ENCODE data around the gene FASTK.

FASTK gene

GRCh38 chr7:151057989-151058780, 22.4 kb downstream of the FASTK start:
- no peaks in the 10 kb centered on the region for H3K9me3 Mint-ChIP-seq
- DNase-seq, result peak; percentile 93 to 94 (median 94)
- peak overlapping the region; percentile 95 to 97 for H3K4me3 Mint-ChIP-seq
- peak; percentile 88 for ATAC-seq (replicated peaks)
- H3K36me3 Mint-ChIP-seq (ENCODE audit: insufficient read depth), result peaks cover 10% of the 10 kb centered on the region
- peak overlapping the region; percentile 82 to 97 for H3K27ac Mint-ChIP-seq
- H3K4me1 Mint-ChIP-seq (ENCODE audit: low read depth in 2 of 2), result peaks cover 37 to 41% of the 10 kb centered on the region in 2 donors
- peaks cover 0 to 8% of the 10 kb centered on the region in 2 donors for H3K27me3 Mint-ChIP-seq

- DNase-seq, result no peak
- no peaks in the 10 kb centered on the region for H3K9me3 Mint-ChIP-seq
- peaks cover 10% of the 10 kb centered on the region for H3K36me3 Mint-ChIP-seq (ENCODE audit: insufficient read depth)
- peaks cover 37 to 43% of the 10 kb centered on the region in 2 donors for H3K4me1 Mint-ChIP-seq (ENCODE audit: low read depth in 2 of 2)
- peak within 1 kb of the TSS; percentile 95 to 97 for H3K4me3 Mint-ChIP-seq
- peaks cover 0 to 13% of the 10 kb centered on the region in 2 donors for H3K27me3 Mint-ChIP-seq
- peak within 1 kb of the TSS; percentile 82 to 97 for H3K27ac Mint-ChIP-seq
- ATAC-seq (replicated peaks), result no peak
Observed at GRCh38 chr7:151057506-151057988, 23.1 kb downstream of the FASTK start, which contains the start of gene CDK5. Gene CDK5 (minus strand): TSS chr7:151057897. CDS start chr7:151057848, 49 bp downstream.

GRCh38 chr7:151056666-151057505, 23.7 kb downstream of the FASTK start:
- H3K27ac Mint-ChIP-seq, result peak overlapping the region; percentile 76 to 97
- no peak for ATAC-seq (replicated peaks)
- peaks cover 37 to 44% of the 10 kb centered on the region in 2 donors for H3K4me1 Mint-ChIP-seq (ENCODE audit: low read depth in 2 of 2)
- DNase-seq, result no peak
- peak overlapping the region; percentile 95 to 97 for H3K4me3 Mint-ChIP-seq
- peaks cover 10% of the 10 kb centered on the region for H3K36me3 Mint-ChIP-seq (ENCODE audit: insufficient read depth)
- no peaks in the 10 kb centered on the region for H3K9me3 Mint-ChIP-seq
- peaks cover 0 to 19% of the 10 kb centered on the region in 2 donors for H3K27me3 Mint-ChIP-seq

- peaks cover 0 to 24% of the 10 kb centered on the region in 2 donors for H3K27me3 Mint-ChIP-seq
- H3K36me3 Mint-ChIP-seq (ENCODE audit: insufficient read depth), result peaks cover 10% of the 10 kb centered on the region
- no peak overlapping the region for H3K27ac Mint-ChIP-seq
- peaks cover 31 to 40% of the 10 kb centered on the region in 2 donors for H3K4me1 Mint-ChIP-seq (ENCODE audit: low read depth in 2 of 2)
- H3K4me3 Mint-ChIP-seq, result peak overlapping the region; percentile 95 to 97
- no peak for ATAC-seq (replicated peaks)
- no peak for DNase-seq
- H3K9me3 Mint-ChIP-seq, result no peaks in the 10 kb centered on the region
Observed at GRCh38 chr7:151056283-151056665, 24.3 kb downstream of the FASTK start.

- Mint-ChIP-seq H3K27me3 (peaks cover 0 to 24% of the 10 kb centered on the region in 2 donors), H3K27ac (no peak overlapping the region), H3K36me3 (ENCODE audit: insufficient read depth) (peaks cover 9% of the 10 kb centered on the region), H3K9me3 (no peaks in the 10 kb centered on the region), H3K4me1 (ENCODE audit: low read depth in 2 of 2) (peaks cover 20 to 25% of the 10 kb centered on the region in 2 donors), H3K4me3 (no peak overlapping the region)
- DNase-seq (no peak), ATAC-seq (replicated peaks) (no peak)
Observed at GRCh38 chr7:151053751-151054150, 26.9 kb downstream of the FASTK start.

GRCh38 chr7:151053096-151053495, 27.5 kb downstream of the FASTK start:
- no peak overlapping the region for H3K27ac Mint-ChIP-seq
- H3K9me3 Mint-ChIP-seq, result no peaks in the 10 kb centered on the region
- peaks cover 0 to 24% of the 10 kb centered on the region in 2 donors for H3K27me3 Mint-ChIP-seq
- ATAC-seq (replicated peaks) (no peak), DNase-seq (no peak)
- H3K4me3 Mint-ChIP-seq, result no peak overlapping the region
- H3K4me1 Mint-ChIP-seq (ENCODE audit: low read depth in 2 of 2), result peaks cover 16 to 18% of the 10 kb centered on the region in 2 donors
- H3K36me3 Mint-ChIP-seq (ENCODE audit: insufficient read depth), result peaks cover 2% of the 10 kb centered on the region

- peak; percentile 91 for ATAC-seq (replicated peaks)
- H3K27me3 Mint-ChIP-seq, result peaks cover 0 to 24% of the 10 kb centered on the region in 2 donors
- no peak overlapping the region for H3K4me3 Mint-ChIP-seq
- H3K9me3 Mint-ChIP-seq, result no peaks in the 10 kb centered on the region
- H3K36me3 Mint-ChIP-seq (ENCODE audit: insufficient read depth), result peaks cover 5% of the 10 kb centered on the region
- DNase-seq, result peak; percentile 32 to 45 (median 43)
- no peak overlapping the region for H3K27ac Mint-ChIP-seq
- peaks cover 0 to 8% of the 10 kb centered on the region in 2 donors for H3K4me1 Mint-ChIP-seq (ENCODE audit: low read depth in 2 of 2)
Observed at GRCh38 chr7:151051108-151051507, 29.5 kb downstream of the FASTK start.

- Mint-ChIP-seq H3K36me3 (ENCODE audit: insufficient read depth) (peaks cover 5% of the 10 kb centered on the region), H3K4me3 (no peak overlapping the region), H3K27ac (peak overlapping the region in 1 of 2 donors; percentile 38), H3K9me3 (no peaks in the 10 kb centered on the region), H3K4me1 (ENCODE audit: low read depth in 2 of 2) (peaks cover 0 to 8% of the 10 kb centered on the region in 2 donors), H3K27me3 (peaks cover 0 to 16% of the 10 kb centered on the region in 2 donors)
- ATAC-seq (replicated peaks), result no peak
- DNase-seq, result no peak
Observed at GRCh38 chr7:151048911-151049463, 31.6 kb downstream of the FASTK start.

GRCh38 chr7:151047976-151048815, 32.4 kb downstream of the FASTK start, which contains the start of gene ASIC3:
Gene ASIC3 (plus strand): TSS chr7:151048531. CDS start chr7:151048886, 355 bp downstream.
- DNase-seq (no peak), ATAC-seq (replicated peaks) (no peak)
- peak within 1 kb of the TSS; percentile 13 to 38 for H3K27ac Mint-ChIP-seq
- H3K4me3 Mint-ChIP-seq, result no peak within 1 kb of the TSS
- peaks cover 5% of the 10 kb centered on the region for H3K36me3 Mint-ChIP-seq (ENCODE audit: insufficient read depth)
- peaks cover 0 to 16% of the 10 kb centered on the region in 2 donors for H3K27me3 Mint-ChIP-seq
- no peaks in the 10 kb centered on the region for H3K9me3 Mint-ChIP-seq
- peaks cover 0 to 8% of the 10 kb centered on the region in 2 donors for H3K4me1 Mint-ChIP-seq (ENCODE audit: low read depth in 2 of 2)

- no peak for DNase-seq
Observed at GRCh38 chr7:151046603-151047573, 33.7 kb downstream of the FASTK start.

GRCh38 chr7:151045967-151046366, 34.6 kb downstream of the FASTK start:
- no peaks in the 10 kb centered on the region for H3K9me3 Mint-ChIP-seq
- no peak overlapping the region for H3K27ac Mint-ChIP-seq
- no peak overlapping the region for H3K4me3 Mint-ChIP-seq
- DNase-seq (no peak), ATAC-seq (replicated peaks) (no peak)
- no peaks in the 10 kb centered on the region for H3K27me3 Mint-ChIP-seq
- H3K36me3 Mint-ChIP-seq (ENCODE audit: insufficient read depth), result peaks cover 5% of the 10 kb centered on the region
- H3K4me1 Mint-ChIP-seq (ENCODE audit: low read depth in 2 of 2), result peaks cover 0 to 2% of the 10 kb centered on the region in 2 donors

More at GRCh38 chr7:151046603-151047573, 33.7 kb downstream of the FASTK start:
- Mint-ChIP-seq H3K36me3 (ENCODE audit: insufficient read depth) (peaks cover 5% of the 10 kb centered on the region), H3K27me3 (peaks cover 0 to 4% of the 10 kb centered on the region in 2 donors), H3K4me3 (no peak overlapping the region), H3K27ac (peak overlapping the region in 1 of 2 donors; percentile 10), H3K4me1 (ENCODE audit: low read depth in 2 of 2) (peaks cover 0 to 4% of the 10 kb centered on the region in 2 donors), H3K9me3 (no peaks in the 10 kb centered on the region)
- no peak for ATAC-seq (replicated peaks)
